Cardiac ventricle fibroblast (primary cell): Measurements from ENCODE around the gene ADK. TPM values are rescaled to one million over a fixed set of nuclear protein-coding genes. Genes with fewer than 3 reads are reported as not detected.

Experiments used
- total RNA-seq: library from RNA; depleted of rRNA; stranded (reverse); fragments of >200 nt; gene quantifications from 2 replicates; pipeline ENCODE4 v1.2.3, GENCODE V29; 2015

Gene ADK
- 21.7 and 26.6 TPM in 2 replicates for total RNA-seq

GRCh38 chr10:74150990-74151878 is at the start of gene ADK:
ADK (plus strand) TSS chr10:74151221; CDS start chr10:74151279, 58 bp downstream.

GRCh38 chr10:74150204-74150989 is 624 bp upstream of the ADK start, which contains the start of gene AP3M1:
AP3M1 (minus strand) TSS chr10:74150828; CDS start chr10:74138379, 12,449 bp downstream.

Other genes with a start within 250 kb of the ADK start
- 34.6 and 39.9 TPM in 2 replicates for gene PLAU, start 240.1 kb upstream of the ADK start, total RNA-seq
- gene VCL, start 153.1 kb upstream of the ADK start, total RNA-seq: 159 and 181 TPM in 2 replicates
- gene AP3M1, start 393 bp upstream of the ADK start, total RNA-seq: 18.7 and 20.0 TPM in 2 replicates